Stimulated activated CD8-positive, alpha-beta memory T cell treated with anti-CD3 and anti-CD28 coated beads, Interleukin-7, amount 100 ng/mL, for 4 hours (primary cell): Measurements from ENCODE around the gene DBF4B.
A peak's percentile ranks its signal among the peaks of the same experiment; 100 is the strongest.

Experiments used
- DNase-seq, 2 donors: peaks; one replicate each; pipeline ENCODE4 v3.0.0-alpha.2; 2020; ENCODE audit warnings: low read depth in 2 of 2

The DBF4B gene

DNA sequence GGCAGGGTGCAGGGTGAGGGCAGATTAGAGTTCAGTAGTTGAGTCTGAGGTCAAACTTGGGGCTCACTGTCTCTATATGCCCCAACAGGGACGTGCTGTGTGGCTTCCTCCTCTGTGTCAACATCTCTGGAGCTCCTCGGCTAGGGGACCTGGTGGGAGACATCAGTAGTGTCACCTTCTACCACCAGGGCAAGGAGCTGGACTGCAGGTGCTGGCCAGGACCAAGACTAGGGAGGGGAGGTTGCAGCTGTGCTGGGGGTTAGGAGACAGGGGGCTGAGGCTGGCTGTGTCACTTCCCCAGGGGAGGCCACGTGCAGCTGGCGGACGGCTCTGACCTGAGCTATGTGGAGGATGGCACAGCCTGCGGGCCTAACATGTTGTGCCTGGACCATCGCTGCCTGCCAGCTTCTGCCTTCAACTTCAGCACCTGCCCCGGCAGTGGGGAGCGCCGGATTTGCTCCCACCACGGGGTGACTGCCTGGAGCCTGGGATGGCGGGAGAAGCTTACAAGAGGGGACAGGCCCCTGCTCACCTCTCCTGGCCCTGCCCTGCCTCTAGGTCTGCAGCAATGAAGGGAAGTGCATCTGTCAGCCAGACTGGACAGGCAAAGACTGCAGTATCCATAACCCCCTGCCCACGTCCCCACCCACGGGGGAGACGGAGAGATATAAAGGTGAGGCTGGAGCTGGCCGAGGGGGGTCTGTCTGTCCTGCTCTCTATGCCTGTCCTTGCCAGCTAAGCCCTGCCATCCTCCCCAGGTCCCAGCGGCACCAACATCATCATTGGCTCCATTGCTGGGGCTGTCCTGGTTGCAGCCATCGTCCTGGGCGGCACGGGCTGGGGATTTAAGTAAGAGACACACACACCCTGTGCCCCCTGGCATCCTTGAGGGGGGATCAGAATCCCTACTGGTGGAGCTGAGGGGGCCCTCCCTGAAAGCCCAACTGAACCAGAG, 69.2 kb downstream of the DBF4B start:
- DNase-seq, result no peak

DNA sequence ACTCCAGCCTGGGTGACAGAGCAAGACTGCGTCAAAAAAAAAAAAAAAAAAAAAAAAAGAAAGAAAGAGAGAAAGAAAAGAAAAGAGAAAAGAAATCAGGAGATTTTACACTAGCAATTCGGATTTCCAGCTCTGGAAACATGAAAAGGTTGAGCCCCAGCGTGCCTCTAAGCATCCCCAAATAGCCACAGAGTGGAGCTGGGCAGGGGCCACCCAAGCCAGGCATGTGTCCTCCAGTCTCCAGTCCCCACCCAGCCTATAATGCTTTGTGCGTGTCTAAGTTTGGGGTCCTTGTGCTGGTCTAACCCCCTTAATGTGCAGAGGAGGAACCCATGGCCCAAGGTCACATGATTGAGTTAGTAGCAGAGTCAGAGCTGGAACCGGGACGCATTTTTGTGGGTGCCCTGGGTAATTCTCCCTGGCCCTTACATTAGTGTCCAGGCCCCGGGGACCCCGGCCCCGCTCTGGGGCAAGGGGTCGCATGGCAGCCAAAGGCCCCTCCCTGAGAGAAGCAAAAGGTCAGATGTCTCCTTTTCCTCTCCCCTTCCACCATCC, 70.3 kb downstream of the DBF4B start:
- DNase-seq, result no peak

DNA sequence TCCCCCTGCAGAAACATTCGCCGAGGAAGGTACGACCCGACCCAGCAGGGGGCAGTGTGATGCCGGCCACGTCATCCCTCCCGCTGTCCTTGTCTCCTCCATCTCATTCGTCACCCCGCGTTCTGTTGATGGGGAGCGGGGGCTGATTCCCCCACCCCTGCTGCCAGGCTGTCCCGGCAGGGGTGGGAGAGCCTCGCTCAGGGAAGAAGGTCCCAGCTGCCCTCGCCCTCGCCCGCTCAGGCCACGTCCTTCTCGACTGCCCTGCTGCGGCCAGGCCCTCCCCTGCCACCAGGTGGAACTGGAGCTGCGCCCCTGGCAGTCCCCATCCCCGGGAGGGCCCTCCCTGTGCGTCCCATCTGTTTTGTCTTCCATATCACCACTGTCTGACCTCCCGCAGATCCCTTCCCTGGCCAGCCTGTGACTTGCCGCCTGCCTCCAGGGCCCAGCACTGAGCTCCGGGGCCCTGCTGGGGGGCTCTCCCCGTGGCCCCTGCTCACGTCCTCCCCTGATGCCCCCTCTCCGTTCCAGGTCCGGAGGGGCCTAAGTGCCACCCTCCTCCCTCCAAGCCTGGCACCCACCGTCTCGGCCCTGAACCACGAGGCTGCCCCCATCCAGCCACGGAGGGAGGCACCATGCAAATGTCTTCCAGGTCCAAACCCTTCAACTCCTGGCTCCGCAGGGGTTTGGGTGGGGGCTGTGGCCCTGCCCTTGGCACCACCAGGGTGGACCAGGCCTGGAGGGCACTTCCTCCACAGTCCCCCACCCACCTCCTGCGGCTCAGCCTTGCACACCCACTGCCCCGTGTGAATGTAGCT, 71.0 kb downstream of the DBF4B start:
- DNase-seq, result peak; percentile 67 to 71

DNA sequence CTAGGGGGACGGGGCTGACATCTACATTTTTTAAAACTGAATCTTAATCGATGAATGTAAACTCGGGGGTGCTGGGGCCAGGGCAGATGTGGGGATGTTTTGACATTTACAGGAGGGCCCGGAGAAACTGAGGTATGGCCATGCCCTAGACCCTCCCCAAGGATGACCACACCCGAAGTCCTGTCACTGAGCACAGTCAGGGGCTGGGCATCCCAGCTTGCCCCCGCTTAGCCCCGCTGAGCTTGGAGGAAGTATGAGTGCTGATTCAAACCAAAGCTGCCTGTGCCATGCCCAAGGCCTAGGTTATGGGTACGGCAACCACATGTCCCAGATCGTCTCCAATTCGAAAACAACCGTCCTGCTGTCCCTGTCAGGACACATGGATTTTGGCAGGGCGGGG, 71.7 kb downstream of the DBF4B start:
- no peak for DNase-seq

DNA sequence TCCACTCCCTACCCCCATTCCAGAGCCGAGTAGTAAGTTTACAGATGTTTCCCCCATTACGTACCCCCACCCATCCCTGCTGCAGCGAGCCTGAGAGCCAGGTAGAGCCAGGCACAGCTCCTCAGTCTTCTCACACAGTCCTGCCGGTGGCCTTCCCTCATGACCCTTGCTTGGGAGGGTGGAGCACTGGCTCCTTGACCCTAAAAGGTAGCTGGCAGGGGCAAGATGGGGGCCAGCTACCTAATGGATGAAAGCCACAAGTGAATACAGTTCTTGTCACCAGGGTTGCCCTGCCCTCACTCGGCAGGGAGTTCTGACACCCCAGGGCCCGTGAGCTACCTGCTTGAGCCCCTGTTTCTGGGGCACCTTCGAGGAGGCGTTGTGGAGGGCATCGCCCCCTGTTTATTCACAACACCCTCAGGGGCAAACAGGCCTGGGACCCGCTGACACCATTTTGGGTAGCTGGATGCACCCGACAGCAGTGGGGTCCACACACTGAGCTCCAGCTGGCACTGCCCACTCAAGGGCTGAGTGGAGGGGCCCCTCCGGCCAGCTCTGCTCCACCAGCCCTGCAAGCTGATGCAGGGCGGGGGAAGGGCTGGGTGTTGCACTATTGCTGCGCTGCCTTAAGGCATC, 72.5 kb downstream of the DBF4B start:
- no peak for DNase-seq

DNA sequence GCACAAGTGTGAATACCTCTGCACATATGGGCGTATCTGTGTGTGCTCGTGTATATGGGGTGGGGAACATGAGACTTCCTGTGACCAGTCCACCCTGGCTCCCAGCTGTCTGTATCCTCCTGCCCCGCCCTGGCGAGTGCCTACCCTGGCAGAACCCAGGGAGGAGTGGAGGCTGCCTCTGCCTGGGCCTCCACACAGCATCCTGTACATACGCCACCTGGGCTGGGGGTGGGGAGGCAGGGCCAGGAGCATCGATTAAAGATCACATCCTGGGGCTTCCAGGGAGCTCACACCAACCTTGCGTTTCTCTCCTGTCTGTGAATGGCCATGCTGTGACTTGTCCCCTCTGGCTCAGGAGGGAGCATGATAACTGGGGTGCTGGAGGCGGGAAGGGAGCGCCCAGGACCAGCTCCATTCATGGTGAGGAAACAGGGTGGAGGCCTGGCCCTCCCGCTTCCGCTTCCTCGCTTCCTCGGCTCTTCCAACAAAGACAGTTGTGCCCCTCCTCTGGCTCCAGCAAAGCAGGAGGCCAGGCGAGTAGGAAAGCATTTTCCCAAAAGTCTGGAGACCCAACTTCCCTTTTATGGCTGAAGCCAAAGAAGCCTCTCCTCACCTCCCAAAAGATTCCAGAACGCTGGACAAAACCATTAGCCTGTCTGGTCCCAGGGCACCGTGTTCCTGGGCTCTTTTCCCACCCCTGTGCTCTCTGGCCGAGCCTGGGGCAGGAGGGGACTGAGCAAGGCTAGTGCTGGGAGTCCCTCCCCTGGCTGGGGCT, 73.3 kb downstream of the DBF4B start:
- no peak for DNase-seq

DNA sequence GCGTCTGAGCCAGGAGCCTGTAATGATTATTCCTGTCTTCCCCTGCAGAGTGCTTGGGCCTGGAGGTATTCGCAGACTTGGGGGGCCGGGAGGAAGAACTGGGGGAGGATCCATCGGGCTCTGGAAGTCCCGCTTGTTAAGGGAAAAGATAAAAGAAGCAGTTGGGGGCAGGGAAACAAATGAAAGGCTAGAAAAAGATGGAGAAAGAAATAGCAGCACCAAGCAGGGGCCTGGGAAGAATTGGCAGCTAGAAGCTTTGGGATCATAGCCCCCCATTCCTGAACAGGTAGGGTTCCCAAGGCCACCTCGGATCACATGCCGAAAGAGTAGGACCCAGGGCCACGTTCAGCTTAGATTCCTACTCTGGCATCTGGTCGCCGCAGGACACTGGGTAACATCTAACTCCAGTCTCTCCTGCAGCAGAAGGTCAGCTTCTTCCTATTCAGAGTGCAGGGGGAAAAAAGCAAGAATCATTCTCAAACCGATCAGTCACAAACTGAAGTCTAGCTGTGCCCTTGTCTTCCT, 73.9 kb downstream of the DBF4B start:
- no peak for DNase-seq

DNA sequence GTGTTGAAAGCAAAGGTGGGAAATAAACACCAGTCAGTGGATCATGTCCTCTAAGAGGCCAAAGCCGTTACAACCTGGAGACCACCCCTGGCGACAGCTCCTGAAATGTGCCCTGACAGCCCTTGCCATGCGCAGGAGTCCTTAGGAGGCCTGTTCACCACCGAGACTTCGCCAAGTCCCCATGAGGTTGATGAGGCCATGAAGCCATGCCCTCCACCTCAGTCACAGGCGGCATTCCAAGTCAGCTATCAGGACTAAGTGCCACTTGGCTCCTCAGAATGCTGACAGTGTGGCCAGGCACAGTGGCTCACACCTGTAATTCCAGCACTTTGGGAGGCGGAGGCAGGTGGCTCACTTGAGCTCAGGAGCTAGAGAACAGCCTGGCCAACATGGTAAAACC, 77.5 kb downstream of the DBF4B start:
- DNase-seq, result no peak

DNA sequence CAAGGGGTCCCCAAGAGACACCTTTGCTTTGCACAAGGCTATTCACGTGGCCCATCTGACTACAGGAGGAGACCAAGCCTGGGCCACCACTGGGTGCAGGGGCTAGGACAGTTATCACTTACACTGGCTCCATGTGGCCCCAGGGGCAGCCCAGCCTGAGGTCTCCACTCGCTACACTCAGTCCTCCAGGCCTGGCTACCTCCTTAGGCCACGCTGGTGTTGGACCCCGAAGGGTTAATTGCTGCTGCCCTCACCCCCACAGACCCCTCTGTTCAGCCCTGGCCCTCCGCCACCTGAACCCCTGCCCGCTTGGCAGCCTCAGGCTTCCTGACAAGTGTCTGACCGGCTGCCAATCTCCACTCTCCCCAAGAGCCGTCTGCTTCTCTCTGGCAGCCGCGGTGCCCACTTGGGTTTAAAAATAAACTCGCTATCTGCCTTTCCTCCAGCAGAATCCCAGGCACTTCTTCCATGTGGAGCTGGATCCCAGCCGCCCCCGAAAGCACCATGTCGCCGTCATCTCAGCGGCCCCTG, 78.2 kb downstream of the DBF4B start:
- DNase-seq, result no peak

DNA sequence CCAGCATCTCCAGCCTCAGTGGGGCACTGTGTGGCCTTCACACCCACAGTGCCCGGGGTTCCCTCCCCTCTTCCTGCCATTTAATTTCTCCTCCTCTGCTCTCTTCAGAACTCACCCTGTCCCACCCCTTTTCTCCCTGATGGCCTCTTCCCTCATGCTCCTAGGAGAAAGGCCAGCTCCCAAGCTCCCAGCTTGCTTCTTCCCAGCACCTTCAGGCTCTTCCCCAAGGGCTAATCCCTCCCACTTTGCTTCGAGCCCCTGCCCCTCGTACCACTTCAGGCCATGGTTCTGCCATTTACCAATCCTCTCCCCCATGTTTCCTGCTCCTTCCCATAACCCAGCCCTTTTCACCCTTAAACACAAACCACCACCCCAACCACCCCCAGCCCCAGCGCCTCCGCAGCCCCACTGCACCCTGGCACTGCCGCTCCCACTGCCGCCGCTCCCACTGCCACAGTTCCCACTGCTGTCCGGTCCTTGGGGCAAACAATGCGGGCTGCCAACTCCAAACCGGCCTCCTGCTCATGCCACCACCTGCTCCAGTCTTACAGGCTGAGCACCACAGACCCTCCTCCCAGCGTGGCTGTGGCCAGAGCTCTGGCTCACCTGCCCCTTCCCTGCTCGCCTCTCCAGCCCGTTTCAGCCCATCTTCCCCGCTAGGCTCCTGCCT, 78.9 kb downstream of the DBF4B start:
- DNase-seq, result no peak

DNA sequence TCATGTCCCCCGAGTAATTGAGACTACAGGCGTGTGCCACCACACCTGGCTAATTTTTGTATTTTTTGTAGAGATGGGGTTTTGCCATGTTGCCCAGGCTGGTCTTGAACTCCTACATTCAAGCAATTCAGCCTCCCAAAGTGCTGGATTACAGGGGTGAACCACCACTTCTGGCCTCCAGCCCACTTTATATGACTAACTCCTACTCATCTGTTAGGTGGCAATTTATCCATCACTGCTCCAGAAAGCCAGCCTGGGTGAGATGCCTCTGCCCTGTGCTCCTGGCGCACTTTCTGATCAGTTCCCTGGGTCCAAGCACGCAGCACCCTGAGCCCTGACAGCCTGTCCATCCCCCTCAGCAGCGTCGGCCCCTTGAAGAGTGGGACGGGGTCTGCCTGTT, 79.7 kb downstream of the DBF4B start:
- no peak for DNase-seq

DNA sequence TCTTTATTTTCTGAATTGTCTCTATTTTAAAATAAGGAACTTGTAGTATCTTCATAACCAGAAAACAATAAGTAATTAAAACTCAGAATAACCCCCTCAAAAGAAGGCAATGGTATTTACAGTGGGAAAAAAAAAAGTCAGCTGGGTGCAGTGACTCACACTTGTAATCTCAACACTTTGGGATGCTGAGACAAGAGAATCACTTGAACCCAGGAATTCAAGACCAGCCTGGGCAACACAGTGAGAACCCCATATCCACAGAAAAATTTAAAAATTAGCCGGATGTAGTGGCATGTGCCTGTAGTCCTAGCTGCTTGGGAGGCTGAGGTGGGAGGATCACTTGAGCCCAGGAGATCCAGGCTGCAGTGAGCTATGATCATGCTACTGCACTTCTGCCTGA, 83.8 kb downstream of the DBF4B start:
- DNase-seq, result no peak

DNA sequence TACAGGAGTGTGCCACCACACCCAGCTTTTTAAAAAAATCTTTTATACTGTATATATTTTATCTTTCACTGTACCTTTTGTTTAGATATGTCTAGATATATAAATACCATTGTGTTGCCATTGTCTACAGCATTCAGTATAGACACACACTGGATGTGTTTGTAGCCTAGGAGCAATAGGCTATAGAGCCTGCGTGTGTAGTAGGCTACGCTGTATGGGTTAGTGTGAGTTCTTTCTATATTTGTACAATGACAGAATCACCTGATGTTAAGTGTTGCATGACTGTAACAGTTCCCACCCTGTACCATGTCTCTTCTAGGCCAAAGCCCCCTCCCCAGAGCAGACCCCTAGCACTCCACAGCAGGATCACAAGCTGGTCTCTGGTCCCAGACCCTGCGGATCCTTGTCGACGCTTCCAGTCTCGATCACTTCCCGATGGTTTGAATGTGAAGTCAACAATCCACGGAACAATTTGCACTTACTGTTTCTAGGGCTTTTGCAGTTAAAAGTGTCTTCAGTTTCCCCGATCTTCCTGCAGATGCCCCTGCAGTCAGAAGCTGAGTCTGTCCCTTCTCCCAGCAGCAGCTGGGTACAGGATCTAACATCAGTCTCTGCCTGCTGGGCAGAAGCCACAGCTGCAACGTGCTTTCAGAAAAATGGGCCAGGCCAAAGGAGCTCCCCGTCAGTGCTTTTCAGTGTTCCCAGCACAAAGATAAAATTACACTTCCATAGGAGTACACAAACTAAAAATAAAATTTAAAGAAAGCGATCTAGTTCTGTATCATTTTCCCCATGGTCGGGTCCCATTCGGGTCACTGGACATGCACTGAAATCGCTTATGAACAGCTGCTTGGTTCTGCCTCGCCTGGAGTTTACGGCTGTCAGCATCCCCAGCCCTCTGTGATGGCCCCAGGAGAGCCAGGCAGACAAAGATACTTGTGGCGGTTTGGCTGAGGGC, 85.7 kb downstream of the DBF4B start:
- no peak for DNase-seq

DNA sequence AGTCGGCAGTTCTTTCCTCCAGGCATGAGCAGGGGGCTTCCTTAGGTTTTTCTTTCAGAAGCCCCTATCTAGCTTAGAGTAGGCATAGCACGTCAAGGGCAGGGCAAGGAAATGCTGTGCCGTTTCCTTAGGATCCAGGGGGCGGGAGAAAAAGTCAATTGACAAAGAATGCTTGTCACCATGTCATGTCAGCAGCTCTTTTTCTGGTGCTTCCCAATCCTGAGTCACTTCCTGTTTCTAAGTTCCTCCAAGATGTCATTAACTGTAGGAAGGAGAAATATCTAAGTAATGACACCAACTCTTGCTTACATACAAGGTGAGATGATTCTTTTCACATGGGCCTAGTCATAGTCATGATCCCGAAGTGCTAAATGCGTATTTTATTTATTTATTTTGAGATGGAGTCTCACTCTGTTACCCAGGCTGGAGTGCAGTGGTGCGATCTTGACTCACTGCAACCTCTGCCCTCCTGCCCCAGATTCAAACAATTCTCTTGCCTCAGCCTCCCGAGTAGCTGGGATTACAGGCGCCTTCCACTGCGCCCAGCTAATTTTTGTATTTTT, 86.5 kb downstream of the DBF4B start:
- DNase-seq, result no peak

DNA sequence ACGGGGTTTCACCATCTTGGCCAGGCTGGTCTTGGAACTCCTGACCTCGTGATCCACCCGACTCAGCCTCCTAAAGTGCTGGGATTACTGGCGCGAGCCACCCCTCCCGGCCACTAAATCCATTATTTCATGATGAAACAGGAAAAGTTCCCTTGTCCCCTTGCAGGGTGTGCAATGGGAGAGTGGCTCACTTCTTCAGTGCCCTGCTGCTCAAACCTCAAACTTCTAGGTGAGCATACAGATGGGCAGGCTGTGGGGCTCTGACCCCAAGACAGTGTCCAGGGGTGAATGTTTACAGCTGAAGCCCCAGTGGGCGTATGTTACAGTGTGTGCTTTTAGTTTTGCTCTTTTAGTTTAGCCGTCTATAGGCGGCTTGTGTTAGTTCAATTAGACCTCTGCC, 87.0 kb downstream of the DBF4B start:
- no peak for DNase-seq

DNA sequence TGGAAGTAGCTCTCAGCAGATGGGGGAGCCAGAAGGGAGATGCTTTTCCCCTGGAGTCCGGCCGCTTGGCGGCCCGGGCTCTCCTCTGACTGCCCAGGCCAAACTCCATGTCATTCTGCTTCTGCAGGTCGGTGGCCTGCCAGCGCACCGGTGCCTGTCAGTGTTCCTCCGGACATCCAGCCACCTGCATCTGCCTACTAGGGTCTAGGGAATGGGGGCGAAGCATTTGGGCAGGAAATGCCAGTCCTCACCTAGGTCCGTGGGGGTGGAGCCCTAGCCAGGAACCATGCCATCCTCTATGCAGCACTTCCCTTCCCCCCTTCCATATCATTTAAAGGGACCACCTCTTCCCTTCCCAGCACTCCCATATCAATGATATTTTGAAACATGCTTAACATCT, 87.5 kb downstream of the DBF4B start:
- no peak for DNase-seq

DNA sequence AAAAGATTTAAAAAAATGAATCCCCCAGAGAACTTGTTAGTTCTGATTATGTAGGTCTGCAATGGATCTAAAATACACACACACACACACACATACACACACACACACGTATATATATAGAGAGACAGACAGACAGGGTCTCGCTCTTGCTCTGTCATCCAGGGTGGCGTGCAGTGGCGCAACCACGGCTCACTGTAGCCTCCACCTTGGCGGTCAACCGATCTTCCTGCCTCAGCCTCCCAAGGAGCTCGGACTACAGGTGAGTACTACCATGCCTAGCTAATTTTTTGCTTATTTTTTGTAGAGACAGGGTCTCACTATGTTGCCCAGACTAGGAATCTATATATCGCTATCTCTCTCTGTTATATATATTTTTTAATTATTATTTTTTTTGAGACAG, 88.3 kb downstream of the DBF4B start:
- no peak for DNase-seq

DNA sequence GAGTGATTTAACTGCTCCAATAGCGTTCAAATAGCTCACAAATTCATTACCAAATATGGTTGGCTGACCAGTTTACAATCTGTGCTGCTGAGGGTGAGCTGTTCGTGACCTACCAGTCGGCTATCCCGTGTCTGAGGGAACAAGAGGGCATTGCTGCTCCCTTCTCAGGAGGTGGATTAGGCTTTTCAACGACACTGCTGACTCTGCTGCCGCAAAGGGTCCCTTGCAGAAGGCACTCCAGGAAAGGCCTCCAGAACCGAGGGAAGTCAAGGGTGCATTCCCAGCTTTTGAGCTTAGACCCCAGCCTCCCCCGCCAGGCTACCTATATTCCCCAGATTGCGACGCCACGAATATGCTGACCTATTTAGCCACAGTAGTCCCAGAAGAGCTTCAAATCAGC, 89.3 kb downstream of the DBF4B start:
- DNase-seq, result no peak

DNA sequence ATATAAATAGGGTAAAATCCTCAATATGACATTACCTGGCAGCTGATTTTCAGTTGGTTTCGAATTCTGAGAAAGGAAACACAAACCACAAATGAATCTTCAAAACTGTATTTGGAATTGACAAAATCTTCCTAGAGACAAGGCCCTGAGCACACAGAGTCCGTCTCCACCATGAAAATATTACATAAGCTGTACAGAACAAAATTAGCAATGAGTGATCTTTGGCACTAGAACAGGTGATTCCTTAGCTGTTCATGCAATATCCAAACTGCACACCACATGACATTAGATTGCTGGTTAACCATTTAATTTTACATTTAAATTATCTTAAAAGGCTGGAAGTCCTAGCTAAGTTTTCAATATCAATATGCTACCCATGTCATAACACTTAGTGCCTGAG, 89.9 kb downstream of the DBF4B start:
- no peak for DNase-seq
